Stimulated activated CD8-positive, alpha-beta memory T cell treated with anti-CD3 and anti-CD28 coated beads, Interleukin-7, amount 100 ng/mL, for 1 hour (primary cell): Measurements from ENCODE around the gene CNTNAP2.

ENCODE experiments used
- DNase-seq, 2 donors: peaks; one replicate each; pipeline ENCODE4 v3.0.0-alpha.2; 2020; ENCODE audit warnings: low read depth in 2 of 2

The CNTNAP2 gene

GRCh38 chr7:148336411-148336810 is 2219.8 kb downstream of the CNTNAP2 start:
- no peak for DNase-seq

GRCh38 chr7:148337246-148337965 is 2220.8 kb downstream of the CNTNAP2 start:
- no peak for DNase-seq

GRCh38 chr7:148337995-148338747 is 2221.6 kb downstream of the CNTNAP2 start:
- no peak for DNase-seq

GRCh38 chr7:148340438-148341280 is 2224.1 kb downstream of the CNTNAP2 start:
- no peak for DNase-seq

GRCh38 chr7:148344406-148344805 is 2227.8 kb downstream of the CNTNAP2 start:
- no peak for DNase-seq

- DNase-seq, result no peak
Observed at GRCh38 chr7:148347981-148348380, 2231.4 kb downstream of the CNTNAP2 start.

- DNase-seq, result no peak
Observed at GRCh38 chr7:148348466-148348865, 2231.9 kb downstream of the CNTNAP2 start.

GRCh38 chr7:148356303-148356702 is 2239.7 kb downstream of the CNTNAP2 start:
- no peak for DNase-seq

GRCh38 chr7:148362541-148362940 is 2245.9 kb downstream of the CNTNAP2 start:
- DNase-seq, result no peak

- no peak for DNase-seq
Observed at GRCh38 chr7:148367731-148368475, 2251.3 kb downstream of the CNTNAP2 start.

GRCh38 chr7:148368562-148368961 is 2252.0 kb downstream of the CNTNAP2 start:
- DNase-seq, result no peak

- no peak for DNase-seq
Observed at GRCh38 chr7:148371280-148371937, 2254.8 kb downstream of the CNTNAP2 start.

- no peak for DNase-seq
Observed at GRCh38 chr7:148374396-148375259, 2258.0 kb downstream of the CNTNAP2 start.

GRCh38 chr7:148379677-148380076 is 2263.1 kb downstream of the CNTNAP2 start:
- no peak for DNase-seq

GRCh38 chr7:148380596-148381419 is 2264.2 kb downstream of the CNTNAP2 start:
- no peak for DNase-seq

- no peak for DNase-seq
Observed at GRCh38 chr7:148382596-148382995, 2266.0 kb downstream of the CNTNAP2 start.

- no peak for DNase-seq
Observed at GRCh38 chr7:148383651-148384050, 2267.1 kb downstream of the CNTNAP2 start.

- DNase-seq, result no peak
Observed at GRCh38 chr7:148385009-148385682, 2268.5 kb downstream of the CNTNAP2 start.

GRCh38 chr7:148390381-148390780 is 2273.8 kb downstream of the CNTNAP2 start:
- no peak for DNase-seq
